PC-3 (cell line): Measurements from ENCODE around the gene TGFB2. TPM values are rescaled to one million over a fixed set of nuclear protein-coding genes. Genes with fewer than 3 reads are reported as not detected.
A peak's percentile ranks its signal among the peaks of the same experiment; 100 is the strongest.

Experiments used
- ATAC-seq: fragments of 200-7000 bp; cut with Tn5 transposase; 2 replicates; pipeline ENCODE4 v1.9.1; 2020; ENCODE audit warnings: mild to moderate bottlenecking, moderate library complexity
- BruUV-seq: library from RNA; stranded (reverse); fragments of 400-500 nt; replicated peaks from 2 replicates; lab custom pipeline; 2021; lab: Mats Ljungman, UMichigan
- CTCF ChIA-PET: fragments of 300-600 bp; sonication (Branson Sonifier 250); formaldehyde crosslinking; loops from one replicate; lab custom pipeline; 2022; ENCODE audit warnings: antibody characterized with exemption; lab: Charles Lee
- POLR2A ChIA-PET: fragments of 300-600 bp; sonication (Branson Sonifier 250); formaldehyde crosslinking; loops from one replicate; lab custom pipeline; 2022; ENCODE audit warnings: antibody characterized with exemption; ENCODE audit not compliant: unreplicated experiment; lab: Charles Lee
- DNase-seq: peaks from one replicate; pipeline ENCODE4 v3.0.0-alpha.2; 2015
- H2AFZ ChIP-seq: fragments of 300-600 bp; sonication (generic); 2 replicates; pipeline ENCODE4 v1.6.0; 2016; ENCODE audit warnings: antibody characterized with exemption, low read length
- H3F3A ChIP-seq: fragments of 300-600 bp; sonication (generic); one replicate; pipeline ENCODE4 v1.6.0; 2017; ENCODE audit warnings: antibody characterized with exemption, low read length, control low read depth, mild to moderate bottlenecking; ENCODE audit not compliant: unreplicated experiment
- H3K27ac ChIP-seq: fragments of 300-600 bp; sonication (generic); 2 replicates; pipeline ENCODE4 v1.5.1; 2016; ENCODE audit warnings: mild to moderate bottlenecking, low read length
- H3K27me3 ChIP-seq: fragments of 300-600 bp; sonication (generic); 2 replicates; pipeline ENCODE4 v1.6.1; 2016; ENCODE audit warnings: low read length, mixed read lengths
- H3K36me3 ChIP-seq: fragments of 300-600 bp; sonication (generic); 2 replicates; pipeline ENCODE4 v1.6.1; 2016; ENCODE audit warnings: low read depth, mixed run types, low read length, mixed read lengths
- H3K4me1 ChIP-seq: fragments of 300-600 bp; sonication (generic); 2 replicates; pipeline ENCODE4 v1.5.1; 2016; ENCODE audit warnings: low read length; ENCODE audit not compliant: insufficient read depth
- H3K4me2 ChIP-seq: fragments of 300-600 bp; sonication (generic); 2 replicates; pipeline ENCODE4 v1.6.0; 2016; ENCODE audit warnings: low read length
- H3K4me3 ChIP-seq: fragments of 300-600 bp; sonication (generic); 2 replicates; pipeline ENCODE4 v1.5.1; 2016; ENCODE audit warnings: mild to moderate bottlenecking, low read length, mixed read lengths
- H3K79me2 ChIP-seq: fragments of 300-600 bp; sonication (generic); 2 replicates; pipeline ENCODE4 v1.6.1; 2017; ENCODE audit warnings: low read length, mixed read lengths
- H3K9ac ChIP-seq: fragments of 300-600 bp; sonication (generic); 2 replicates; pipeline ENCODE4 v1.6.0; 2016; ENCODE audit warnings: mild to moderate bottlenecking, low read length
- H3K9me2 ChIP-seq: fragments of 300-600 bp; sonication (generic); replicated peaks from 2 replicates; pipeline ENCODE4 v1.6.1; 2016; ENCODE audit warnings: mixed run types, low read length, mixed read lengths
- H3K9me3 ChIP-seq: fragments of 300-600 bp; sonication (generic); 2 replicates; pipeline ENCODE4 v1.6.1; 2016; ENCODE audit warnings: low read length, mixed read lengths
- H4K20me1 ChIP-seq: fragments of 300-600 bp; sonication (generic); 2 replicates; pipeline ENCODE4 v1.6.1; 2016; ENCODE audit warnings: low read length, mixed read lengths
- CTCF ChIP-seq: fragments of 300-600 bp; sonication (generic); conservative IDR thresholded peaks from 2 replicates; pipeline ENCODE4 v1.5.1; 2017; ENCODE audit warnings: antibody characterized with exemption, low read depth, mild to moderate bottlenecking, low read length
- EZH2 ChIP-seq: fragments of 300-600 bp; sonication (generic); IDR thresholded peaks from one replicate; pipeline ENCODE4 v1.6.1; 2017; ENCODE audit warnings: antibody characterized with exemption, mild to moderate bottlenecking, low read length; ENCODE audit not compliant: unreplicated experiment
- EZH2phosphoT487 ChIP-seq: fragments of 300-600 bp; sonication (generic); IDR thresholded peaks from 2 replicates; pipeline ENCODE4 v1.6.1; 2018; ENCODE audit warnings: mild to moderate bottlenecking, antibody characterized with exemption, low read length, borderline replicate concordance
- intact Hi-C: fragments of 100-400 bp; cut with micrococcal nuclease; formaldehyde crosslinking; loops from 2 replicates; pipeline ENCODE4 v1.9.0; 2023
- total RNA-seq: library from RNA; depleted of rRNA; stranded (reverse); fragments of >200 nt; gene quantifications from 2 replicates; pipeline ENCODE4 v1.2.3, GENCODE V29; 2014

The TGFB2 gene
- total RNA-seq, 1 experiment from 2014 or later = 50.3 TPM

DNA sequence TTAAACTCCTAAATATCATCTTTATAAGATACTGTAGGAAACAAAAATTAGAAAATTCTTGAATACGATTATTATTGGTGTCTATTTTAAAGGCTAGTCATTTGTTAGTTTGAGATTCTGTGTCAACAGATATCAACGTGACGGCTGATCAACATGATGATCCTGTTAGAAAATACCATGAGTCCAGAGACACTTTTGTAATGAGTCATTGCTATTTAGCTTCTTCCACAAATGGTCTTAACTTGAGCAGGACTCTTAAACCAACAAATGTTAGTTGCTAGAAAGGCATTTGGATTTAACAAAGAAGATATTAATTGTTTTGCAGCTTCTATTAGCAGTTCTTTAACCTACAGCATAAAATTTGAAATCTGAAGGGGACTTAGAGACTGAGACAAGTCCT, 131.2 kb downstream of the TGFB2 start:
- H2AFZ ChIP-seq = no peak overlapping the region
- H3K27ac ChIP-seq = peak overlapping the region; percentile 26

GRCh38 chr1:218478336-218478735, 133.2 kb downstream of the TGFB2 start:
- no peaks in the 10 kb centered on the region for H3K36me3 ChIP-seq
- peaks cover 4% of the 10 kb centered on the region; the same call in 1 of the 2 replicates for H3K9me3 ChIP-seq
- H3K27me3 ChIP-seq = no peaks in the 10 kb centered on the region
- ChIA-PET POLR2A (no interaction called here), CTCF (no interaction called here)
- peaks cover 51% of the 10 kb centered on the region for H3K4me1 ChIP-seq
- H3K4me2 ChIP-seq = no peak overlapping the region
- no peak overlapping the region for H3K4me3 ChIP-seq
- BruUV-seq = no TSS peak
- H3F3A ChIP-seq = peaks cover 6% of the 10 kb centered on the region
- peak; percentile 62 for DNase-seq
- H3K79me2 ChIP-seq = no peaks in the 10 kb centered on the region
- no peaks in the 10 kb centered on the region for H4K20me1 ChIP-seq
- no peak for ATAC-seq
- no peaks in the 10 kb centered on the region for H3K9me2 ChIP-seq
- intact Hi-C loops = loop anchor here (10.0 kb wide), 1 partner anchor 466 kb away; no protein-coding TSS in a partner anchor
- TF ChIP-seq EZH2phosphoT487 = no peak
- no peak for TF ChIP-seq CTCF
- no peak for TF ChIP-seq EZH2
- H3K9ac ChIP-seq = no peak overlapping the region
- H3K27ac ChIP-seq = no peak overlapping the region
- no peak overlapping the region for H2AFZ ChIP-seq

More for the DNA sequence above, 131.2 kb downstream of the TGFB2 start:
- ATAC-seq = peak; percentile 83
- peak; percentile 97 for DNase-seq
- Histone ChIP-seq H3K27me3 (no peaks in the 10 kb centered on the region), H3K4me2 (peak overlapping the region; percentile 45), H3K36me3 (no peaks in the 10 kb centered on the region), H3K4me1 (peaks cover 50% of the 10 kb centered on the region), H3K9me3 (peaks cover 4% of the 10 kb centered on the region; the same call in 1 of the 2 replicates), H3F3A (peaks cover 5% of the 10 kb centered on the region), H3K9me2 (no peaks in the 10 kb centered on the region), H3K4me3 (no peak overlapping the region), H3K9ac (no peak overlapping the region), H4K20me1 (no peaks in the 10 kb centered on the region), H3K79me2 (no peaks in the 10 kb centered on the region)
- BruUV-seq = no TSS peak
- ChIA-PET CTCF (no interaction called here), POLR2A (interaction anchor here (0.5 kb wide), 1 partner anchor 22 kb away, joined by 4 read pairs; no protein-coding TSS in a partner anchor)
- no peak for TF ChIP-seq EZH2phosphoT487
- intact Hi-C loops = loop anchor here (1.0 to 10.0 kb wide), 3 partner anchors 20 to 468 kb away; no protein-coding TSS in a partner anchor

DNA sequence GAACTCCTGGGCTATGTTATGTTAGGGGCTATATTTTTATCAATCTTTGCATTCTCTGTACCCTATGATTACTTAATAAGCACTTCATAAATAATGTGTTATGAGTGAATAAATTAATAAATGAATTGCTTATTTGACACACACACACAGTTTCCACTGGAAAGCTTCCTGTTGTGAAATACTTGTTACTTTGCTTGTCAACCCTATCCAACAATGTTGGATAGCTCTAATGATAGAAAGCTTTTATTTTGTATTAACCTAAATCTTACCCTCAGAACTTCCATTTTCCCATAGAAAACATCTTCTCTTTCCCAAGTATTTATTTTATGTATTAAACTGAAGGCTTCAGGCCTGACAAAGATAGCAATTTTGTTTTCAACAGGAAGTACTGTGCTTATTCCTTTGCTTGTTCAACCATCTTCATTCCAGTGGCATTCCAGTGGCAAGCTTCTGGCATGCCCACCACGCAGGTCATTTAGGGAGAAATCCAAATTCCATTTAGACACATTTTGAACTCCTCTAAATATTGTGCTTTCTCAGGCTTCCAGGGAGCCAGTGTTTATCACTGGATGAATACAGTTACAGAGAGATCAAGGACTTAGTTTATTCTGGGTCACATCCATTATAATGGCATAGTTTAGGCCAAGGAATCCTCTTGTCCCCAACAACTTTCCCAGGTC, 134.4 kb downstream of the TGFB2 start:
- intact Hi-C loops = loop anchor here (1.0 to 10.0 kb wide), 6 partner anchors 17 to 465 kb away; no protein-coding TSS in a partner anchor
- no peak overlapping the region for H3K4me3 ChIP-seq
- TF ChIP-seq EZH2 = no peak
- no peak for TF ChIP-seq CTCF
- no peak for TF ChIP-seq EZH2phosphoT487
- ChIA-PET POLR2A (no interaction called here), CTCF (interaction anchor here (0.7 kb wide), 1 partner anchor 89 kb away, joined by 3 read pairs; no protein-coding TSS in a partner anchor)
- peak overlapping the region; percentile 74 for H3K27ac ChIP-seq
- H3K9ac ChIP-seq = no peak overlapping the region
- H2AFZ ChIP-seq = no peak overlapping the region
- peaks cover 55% of the 10 kb centered on the region for H3K4me1 ChIP-seq
- H3K27me3 ChIP-seq = no peaks in the 10 kb centered on the region
- H4K20me1 ChIP-seq = no peaks in the 10 kb centered on the region
- H3K9me3 ChIP-seq = peaks cover 4% of the 10 kb centered on the region; the same call in 1 of the 2 replicates
- no peak for ATAC-seq
- DNase-seq = peak; percentile 54
- H3F3A ChIP-seq = peaks cover 9% of the 10 kb centered on the region
- H3K36me3 ChIP-seq = no peaks in the 10 kb centered on the region
- no peak overlapping the region for H3K4me2 ChIP-seq
- H3K9me2 ChIP-seq = no peaks in the 10 kb centered on the region
- H3K79me2 ChIP-seq = no peaks in the 10 kb centered on the region
- no TSS peak for BruUV-seq
